Measurements from ENCODE around the gene CCNT2. TPM values are rescaled to one million over a fixed set of nuclear protein-coding genes. Genes with fewer than 3 reads are reported as not detected.

CCNT2 gene
- 10.0 and 14.5 TPM in 2 replicates for total RNA-seq (2014; rRNA removed; shearing (Covaris generic))

GRCh38 chr2:134918526-134919340 lies at the start of gene CCNT2:
Gene CCNT2, plus strand, starts transcription at chr2:134918822. Its CDS starts 33 bp downstream, at chr2:134918855.

Other genes with a start within 250 kb of the CCNT2 start
- 0.11 and 0.42 TPM in 2 replicates for gene TMEM163, start 199.8 kb upstream of the CCNT2 start, total RNA-seq (2014; rRNA removed; shearing (Covaris generic))
- gene ACMSD, start 80.2 kb upstream of the CCNT2 start, total RNA-seq (2014; rRNA removed; shearing (Covaris generic)) = not detected in 2 replicates
- not detected in 2 replicates for gene MAP3K19, start 128.6 kb downstream of the CCNT2 start, total RNA-seq (2014; rRNA removed; shearing (Covaris generic))
- 27.6 and 29.1 TPM in 2 replicates for gene RAB3GAP1, start 133.5 kb downstream of the CCNT2 start, total RNA-seq (2014; rRNA removed; shearing (Covaris generic))